ENCODE measurements around the gene ETHE1.

GRCh38 chr19:43554317-43554895 lies 27.4 kb upstream of the ETHE1 start:
- no peak for TF ChIP-seq POLR2A (IDR thresholded peaks at IDR 0.05; ENCODE audit: low read length)
- TF ChIP-seq BHLHE40 (IDR thresholded peaks at IDR 0.05; ENCODE audit: low read depth, low read length) = no peak
- TF ChIP-seq, protein P1, sequence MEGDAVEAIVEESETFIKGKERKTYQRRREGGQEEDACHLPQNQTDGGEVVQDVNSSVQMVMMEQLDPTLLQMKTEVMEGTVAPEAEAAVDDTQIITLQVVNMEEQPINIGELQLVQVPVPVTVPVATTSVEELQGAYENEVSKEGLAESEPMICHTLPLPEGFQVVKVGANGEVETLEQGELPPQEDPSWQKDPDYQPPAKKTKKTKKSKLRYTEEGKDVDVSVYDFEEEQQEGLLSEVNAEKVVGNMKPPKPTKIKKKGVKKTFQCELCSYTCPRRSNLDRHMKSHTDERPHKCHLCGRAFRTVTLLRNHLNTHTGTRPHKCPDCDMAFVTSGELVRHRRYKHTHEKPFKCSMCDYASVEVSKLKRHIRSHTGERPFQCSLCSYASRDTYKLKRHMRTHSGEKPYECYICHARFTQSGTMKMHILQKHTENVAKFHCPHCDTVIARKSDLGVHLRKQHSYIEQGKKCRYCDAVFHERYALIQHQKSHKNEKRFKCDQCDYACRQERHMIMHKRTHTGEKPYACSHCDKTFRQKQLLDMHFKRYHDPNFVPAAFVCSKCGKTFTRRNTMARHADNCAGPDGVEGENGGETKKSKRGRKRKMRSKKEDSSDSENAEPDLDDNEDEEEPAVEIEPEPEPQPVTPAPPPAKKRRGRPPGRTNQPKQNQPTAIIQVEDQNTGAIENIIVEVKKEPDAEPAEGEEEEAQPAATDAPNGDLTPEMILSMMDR (IDR thresholded peaks at IDR 0.05) = no peak
- no peak for TF ChIP-seq ZSCAN20 (CRISPR knock-in tag; IDR thresholded peaks at IDR 0.05)
- TF ChIP-seq, protein P2, sequence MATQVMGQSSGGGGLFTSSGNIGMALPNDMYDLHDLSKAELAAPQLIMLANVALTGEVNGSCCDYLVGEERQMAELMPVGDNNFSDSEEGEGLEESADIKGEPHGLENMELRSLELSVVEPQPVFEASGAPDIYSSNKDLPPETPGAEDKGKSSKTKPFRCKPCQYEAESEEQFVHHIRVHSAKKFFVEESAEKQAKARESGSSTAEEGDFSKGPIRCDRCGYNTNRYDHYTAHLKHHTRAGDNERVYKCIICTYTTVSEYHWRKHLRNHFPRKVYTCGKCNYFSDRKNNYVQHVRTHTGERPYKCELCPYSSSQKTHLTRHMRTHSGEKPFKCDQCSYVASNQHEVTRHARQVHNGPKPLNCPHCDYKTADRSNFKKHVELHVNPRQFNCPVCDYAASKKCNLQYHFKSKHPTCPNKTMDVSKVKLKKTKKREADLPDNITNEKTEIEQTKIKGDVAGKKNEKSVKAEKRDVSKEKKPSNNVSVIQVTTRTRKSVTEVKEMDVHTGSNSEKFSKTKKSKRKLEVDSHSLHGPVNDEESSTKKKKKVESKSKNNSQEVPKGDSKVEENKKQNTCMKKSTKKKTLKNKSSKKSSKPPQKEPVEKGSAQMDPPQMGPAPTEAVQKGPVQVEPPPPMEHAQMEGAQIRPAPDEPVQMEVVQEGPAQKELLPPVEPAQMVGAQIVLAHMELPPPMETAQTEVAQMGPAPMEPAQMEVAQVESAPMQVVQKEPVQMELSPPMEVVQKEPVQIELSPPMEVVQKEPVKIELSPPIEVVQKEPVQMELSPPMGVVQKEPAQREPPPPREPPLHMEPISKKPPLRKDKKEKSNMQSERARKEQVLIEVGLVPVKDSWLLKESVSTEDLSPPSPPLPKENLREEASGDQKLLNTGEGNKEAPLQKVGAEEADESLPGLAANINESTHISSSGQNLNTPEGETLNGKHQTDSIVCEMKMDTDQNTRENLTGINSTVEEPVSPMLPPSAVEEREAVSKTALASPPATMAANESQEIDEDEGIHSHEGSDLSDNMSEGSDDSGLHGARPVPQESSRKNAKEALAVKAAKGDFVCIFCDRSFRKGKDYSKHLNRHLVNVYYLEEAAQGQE (IDR thresholded peaks at IDR 0.05) = no peak
- TF ChIP-seq, protein P3, sequence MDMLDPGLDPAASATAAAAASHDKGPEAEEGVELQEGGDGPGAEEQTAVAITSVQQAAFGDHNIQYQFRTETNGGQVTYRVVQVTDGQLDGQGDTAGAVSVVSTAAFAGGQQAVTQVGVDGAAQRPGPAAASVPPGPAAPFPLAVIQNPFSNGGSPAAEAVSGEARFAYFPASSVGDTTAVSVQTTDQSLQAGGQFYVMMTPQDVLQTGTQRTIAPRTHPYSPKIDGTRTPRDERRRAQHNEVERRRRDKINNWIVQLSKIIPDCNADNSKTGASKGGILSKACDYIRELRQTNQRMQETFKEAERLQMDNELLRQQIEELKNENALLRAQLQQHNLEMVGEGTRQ (IDR thresholded peaks at IDR 0.05) = no peak
- no peak for TF ChIP-seq MAX (IDR thresholded peaks at IDR 0.05)
- TF ChIP-seq NR3C1 (IDR thresholded peaks at IDR 0.05) = no peak
- no peak for TF ChIP-seq JUNB (IDR thresholded peaks at IDR 0.05)
- TF ChIP-seq RFX5 (IDR thresholded peaks at IDR 0.05) = no peak
- TF ChIP-seq ZFP36 (IDR thresholded peaks at IDR 0.05; ENCODE audit: borderline replicate concordance, partially characterized antibody) = no peak
- TF ChIP-seq CHD4 (IDR thresholded peaks at IDR 0.05; ENCODE audit: borderline replicate concordance) = no peak
